Measurements from ENCODE around the gene KRT86.

Gene KRT86

GRCh38 chr12:52274521-52275120 is at the start of gene KRT86:
Gene KRT86, plus strand, starts transcription at chr12:52274645. Its CDS starts 27,272 bp downstream, at chr12:52301917.
- no peak for DNase-seq

- DNase-seq = no peak
Measured at GRCh38 chr12:52225752-52226151, 48.7 kb upstream of the KRT86 start.

GRCh38 chr12:52226446-52226845 is 48.0 kb upstream of the KRT86 start:
- DNase-seq = no peak

- DNase-seq = no peak
Measured at GRCh38 chr12:52227606-52228166, 46.8 kb upstream of the KRT86 start.

GRCh38 chr12:52228366-52228765 is 46.1 kb upstream of the KRT86 start:
- DNase-seq = no peak

GRCh38 chr12:52228931-52229330 is 45.5 kb upstream of the KRT86 start:
- DNase-seq = no peak

- no peak for DNase-seq
Measured at GRCh38 chr12:52229836-52230343, 44.6 kb upstream of the KRT86 start.

GRCh38 chr12:52230364-52231281 is 43.8 kb upstream of the KRT86 start:
- no peak for DNase-seq

GRCh38 chr12:52231305-52232202 is 42.9 kb upstream of the KRT86 start:
- DNase-seq = no peak

GRCh38 chr12:52232203-52232673 is 42.2 kb upstream of the KRT86 start:
- DNase-seq = no peak

GRCh38 chr12:52232674-52233461 is 41.6 kb upstream of the KRT86 start, which contains the start of gene KRT7:
Gene KRT7, plus strand, starts transcription at chr12:52233243. Its CDS starts 54 bp downstream, at chr12:52233297.
- DNase-seq = no peak

- DNase-seq = no peak
Measured at GRCh38 chr12:52233462-52234207, 40.8 kb upstream of the KRT86 start.

- no peak for DNase-seq
Measured at GRCh38 chr12:52234223-52234810, 40.1 kb upstream of the KRT86 start.

- no peak for DNase-seq
Measured at GRCh38 chr12:52235001-52235764, 39.3 kb upstream of the KRT86 start.

GRCh38 chr12:52235822-52236361 is 38.6 kb upstream of the KRT86 start:
- no peak for DNase-seq

GRCh38 chr12:52236386-52237050 is 37.9 kb upstream of the KRT86 start:
- DNase-seq = no peak

GRCh38 chr12:52238207-52238840 is 36.1 kb upstream of the KRT86 start:
- DNase-seq = no peak
